ENCODE data around the gene MAPK8IP2.

Gene MAPK8IP2

GRCh38 chr22:50569896-50570535 lies 30.6 kb upstream of the MAPK8IP2 start:
- H3K9me3 ChIP-seq (ENCODE audit: low read length): no peaks in the 10 kb centered on the region
- no peak overlapping the region for H2AFZ ChIP-seq (ENCODE audit: low read depth, low read length)
- H3K27me3 ChIP-seq (ENCODE audit: insufficient read depth, low read length): no peaks in the 10 kb centered on the region
- no peak overlapping the region for H3K4me3 ChIP-seq (ENCODE audit: low read length)
- H3K36me3 ChIP-seq (ENCODE audit: insufficient read depth, low read length): peaks cover 55% of the 10 kb centered on the region
- no peaks in the 10 kb centered on the region for H3K4me1 ChIP-seq (ENCODE audit: insufficient read depth, low read length)

- H2AFZ ChIP-seq (ENCODE audit: low read depth, low read length): no peak overlapping the region
- H3K27me3 ChIP-seq (ENCODE audit: insufficient read depth, low read length): no peaks in the 10 kb centered on the region
- no peaks in the 10 kb centered on the region for H3K9me3 ChIP-seq (ENCODE audit: low read length)
- H3K4me1 ChIP-seq (ENCODE audit: insufficient read depth, low read length): no peaks in the 10 kb centered on the region
- peaks cover 59% of the 10 kb centered on the region for H3K36me3 ChIP-seq (ENCODE audit: insufficient read depth, low read length)
- no peak overlapping the region for H3K4me3 ChIP-seq (ENCODE audit: low read length)
Measured at GRCh38 chr22:50570861-50571260, 29.7 kb upstream of the MAPK8IP2 start.

GRCh38 chr22:50571264-50572175 lies 29.1 kb upstream of the MAPK8IP2 start:
- H3K4me3 ChIP-seq (ENCODE audit: low read length): no peak overlapping the region
- peaks cover 61% of the 10 kb centered on the region for H3K36me3 ChIP-seq (ENCODE audit: insufficient read depth, low read length)
- no peaks in the 10 kb centered on the region for H3K9me3 ChIP-seq (ENCODE audit: low read length)
- no peaks in the 10 kb centered on the region for H3K27me3 ChIP-seq (ENCODE audit: insufficient read depth, low read length)
- H3K4me1 ChIP-seq (ENCODE audit: insufficient read depth, low read length): no peaks in the 10 kb centered on the region
- no peak overlapping the region for H2AFZ ChIP-seq (ENCODE audit: low read depth, low read length)

- Histone ChIP-seq H3K27me3 (ENCODE audit: insufficient read depth, low read length) (no peaks in the 10 kb centered on the region), H3K4me1 (ENCODE audit: insufficient read depth, low read length) (no peaks in the 10 kb centered on the region), H2AFZ (ENCODE audit: low read depth, low read length) (no peak overlapping the region), H3K4me3 (ENCODE audit: low read length) (no peak overlapping the region), H3K36me3 (ENCODE audit: insufficient read depth, low read length) (peaks cover 55% of the 10 kb centered on the region), H3K9me3 (ENCODE audit: low read length) (no peaks in the 10 kb centered on the region)
Measured at GRCh38 chr22:50572965-50573364, 27.6 kb upstream of the MAPK8IP2 start.

- no peak overlapping the region for H2AFZ ChIP-seq (ENCODE audit: low read depth, low read length)
- no peaks in the 10 kb centered on the region for H3K27me3 ChIP-seq (ENCODE audit: insufficient read depth, low read length)
- H3K9me3 ChIP-seq (ENCODE audit: low read length): no peaks in the 10 kb centered on the region
- H3K4me1 ChIP-seq (ENCODE audit: insufficient read depth, low read length): no peaks in the 10 kb centered on the region
- no peak overlapping the region for H3K4me3 ChIP-seq (ENCODE audit: low read length)
- peaks cover 55% of the 10 kb centered on the region for H3K36me3 ChIP-seq (ENCODE audit: insufficient read depth, low read length)
Measured at GRCh38 chr22:50573491-50574382, 26.9 kb upstream of the MAPK8IP2 start.

GRCh38 chr22:50574383-50574755 lies 26.2 kb upstream of the MAPK8IP2 start:
- Histone ChIP-seq H3K36me3 (ENCODE audit: insufficient read depth, low read length) (peaks cover 55% of the 10 kb centered on the region), H2AFZ (ENCODE audit: low read depth, low read length) (no peak overlapping the region), H3K4me3 (ENCODE audit: low read length) (no peak overlapping the region), H3K4me1 (ENCODE audit: insufficient read depth, low read length) (no peaks in the 10 kb centered on the region), H3K9me3 (ENCODE audit: low read length) (no peaks in the 10 kb centered on the region), H3K27me3 (ENCODE audit: insufficient read depth, low read length) (no peaks in the 10 kb centered on the region)

GRCh38 chr22:50575426-50575941 lies 25.1 kb upstream of the MAPK8IP2 start:
- H3K4me1 ChIP-seq (ENCODE audit: insufficient read depth, low read length): no peaks in the 10 kb centered on the region
- no peaks in the 10 kb centered on the region for H3K9me3 ChIP-seq (ENCODE audit: low read length)
- no peak overlapping the region for H2AFZ ChIP-seq (ENCODE audit: low read depth, low read length)
- H3K4me3 ChIP-seq (ENCODE audit: low read length): no peak overlapping the region
- peaks cover 55% of the 10 kb centered on the region for H3K36me3 ChIP-seq (ENCODE audit: insufficient read depth, low read length)
- H3K27me3 ChIP-seq (ENCODE audit: insufficient read depth, low read length): no peaks in the 10 kb centered on the region

- Histone ChIP-seq H3K27me3 (ENCODE audit: insufficient read depth, low read length) (no peaks in the 10 kb centered on the region), H3K36me3 (ENCODE audit: insufficient read depth, low read length) (peaks cover 53% of the 10 kb centered on the region), H3K9me3 (ENCODE audit: low read length) (no peaks in the 10 kb centered on the region), H2AFZ (ENCODE audit: low read depth, low read length) (no peak overlapping the region), H3K4me3 (ENCODE audit: low read length) (no peak overlapping the region), H3K4me1 (ENCODE audit: insufficient read depth, low read length) (no peaks in the 10 kb centered on the region)
Measured at GRCh38 chr22:50576070-50576469, 24.5 kb upstream of the MAPK8IP2 start.

GRCh38 chr22:50576806-50577696 lies 23.5 kb upstream of the MAPK8IP2 start:
- peaks cover 8% of the 10 kb centered on the region for H3K4me1 ChIP-seq (ENCODE audit: insufficient read depth, low read length)
- H3K9me3 ChIP-seq (ENCODE audit: low read length): no peaks in the 10 kb centered on the region
- H3K27me3 ChIP-seq (ENCODE audit: insufficient read depth, low read length): no peaks in the 10 kb centered on the region
- H3K36me3 ChIP-seq (ENCODE audit: insufficient read depth, low read length): peaks cover 47% of the 10 kb centered on the region
- no peak overlapping the region for H2AFZ ChIP-seq (ENCODE audit: low read depth, low read length)
- H3K4me3 ChIP-seq (ENCODE audit: low read length): no peak overlapping the region

GRCh38 chr22:50577697-50577986 lies 23.0 kb upstream of the MAPK8IP2 start:
- Histone ChIP-seq H3K36me3 (ENCODE audit: insufficient read depth, low read length) (peaks cover 41% of the 10 kb centered on the region), H3K4me3 (ENCODE audit: low read length) (no peak overlapping the region), H3K9me3 (ENCODE audit: low read length) (no peaks in the 10 kb centered on the region), H3K4me1 (ENCODE audit: insufficient read depth, low read length) (peaks cover 8% of the 10 kb centered on the region), H3K27me3 (ENCODE audit: insufficient read depth, low read length) (no peaks in the 10 kb centered on the region), H2AFZ (ENCODE audit: low read depth, low read length) (no peak overlapping the region)

GRCh38 chr22:50577987-50578775 lies 22.4 kb upstream of the MAPK8IP2 start, which contains the start of gene CPT1B:
CPT1B (minus strand) TSS chr22:50578427; CDS start chr22:50577915, 512 bp downstream.
- H3K36me3 ChIP-seq (ENCODE audit: insufficient read depth, low read length): peaks cover 36% of the 10 kb centered on the region
- H2AFZ ChIP-seq (ENCODE audit: low read depth, low read length): no peak within 1 kb of the TSS
- no peak within 1 kb of the TSS for H3K4me3 ChIP-seq (ENCODE audit: low read length)
- no peaks in the 10 kb centered on the region for H3K9me3 ChIP-seq (ENCODE audit: low read length)
- peaks cover 8% of the 10 kb centered on the region for H3K4me1 ChIP-seq (ENCODE audit: insufficient read depth, low read length)
- no peaks in the 10 kb centered on the region for H3K27me3 ChIP-seq (ENCODE audit: insufficient read depth, low read length)
